Measurements from ENCODE around the gene PPIE. TPM values are rescaled to one million over a fixed set of nuclear protein-coding genes. Genes with fewer than 3 reads are reported as not detected.
"Not testable (repeated sequence)": the region's sequence is repeated elsewhere in the genome, so short reads cannot be mapped to it uniquely, and the experiment has no call there.

Gene PPIE
- total and polyA plus RNA-seq, 7 experiments from 2014 or later, result 52.3 to 119 (median 72.7) TPM

DNA sequence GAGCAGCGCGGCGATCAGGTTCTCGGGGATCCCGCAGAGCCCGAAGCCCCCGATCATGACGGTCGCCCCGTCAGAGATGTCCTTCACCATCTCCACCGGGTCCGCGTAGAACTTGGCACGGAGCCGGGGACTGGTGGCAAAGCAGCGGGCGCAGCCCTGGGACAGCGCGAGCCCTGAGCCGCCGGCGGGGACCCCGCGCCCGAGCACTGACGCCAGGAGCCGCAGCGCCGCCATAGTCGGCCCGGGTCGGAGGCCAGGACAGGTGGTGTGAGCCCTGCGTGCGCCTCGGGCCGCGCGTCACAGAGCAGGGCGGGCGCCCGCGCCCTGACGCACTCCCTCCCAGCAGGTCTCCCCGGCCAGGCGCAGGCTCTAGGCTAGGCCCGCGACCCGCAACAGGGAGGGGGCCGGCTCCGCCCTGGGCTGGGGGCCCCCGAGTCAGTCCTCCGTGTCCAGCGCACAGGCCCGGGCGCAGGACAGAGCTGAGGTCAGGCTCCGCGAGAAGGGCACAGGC is 32.4 kb downstream of the PPIE start, which contains the start of gene OXCT2:
TSS of gene OXCT2 (minus strand) at position 327 of the 511 bp plus-strand sequence. CDS start at position 234, 93 bp downstream.
- POLR2A ChIA-PET, result not testable (repeated sequence)
- H3K4me3 Mint-ChIP-seq, result peak within 1 kb of the TSS in 6 of 10 donors; percentile 36 to 72 (median 54)
- peak; percentile 19 for ATAC-seq

DNA sequence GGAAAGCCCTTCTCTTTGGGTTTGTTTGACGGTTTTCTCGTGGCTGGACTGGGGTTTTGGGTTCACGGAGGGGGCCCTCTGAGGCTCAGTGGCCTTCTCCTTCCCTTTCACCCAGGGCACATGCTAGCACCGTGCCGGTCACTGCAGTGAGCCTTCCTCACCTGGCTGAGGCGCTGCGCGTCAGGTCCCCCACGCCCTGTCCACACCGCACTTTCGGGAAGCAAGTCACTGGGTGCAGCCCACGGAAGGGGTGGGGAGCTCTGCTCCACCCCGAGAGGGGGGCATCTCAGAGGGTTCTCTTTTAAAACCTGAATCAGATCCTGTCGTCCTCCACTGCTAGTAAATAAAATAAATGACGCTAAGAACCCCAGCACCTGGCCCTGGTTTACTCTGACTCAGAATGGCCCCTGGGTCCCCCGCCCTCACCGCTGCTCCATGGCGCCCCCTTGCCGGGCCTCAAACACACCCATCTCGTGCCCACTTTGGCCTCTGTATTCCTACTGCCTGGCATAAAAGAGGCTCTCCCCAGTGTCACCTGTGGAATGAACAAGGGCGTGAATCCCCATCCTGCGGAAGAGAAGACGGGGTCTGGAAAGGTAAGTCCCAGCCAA is 34.8 kb downstream of the PPIE start:
- H3K36me3 Mint-ChIP-seq, CTCF ChIA-PET: not testable (repeated sequence)
- ATAC-seq, result peak; percentile 36

More for the DNA sequence above, 32.4 kb downstream of the PPIE start, which contains the start of gene OXCT2:
- H3K27me3 Mint-ChIP-seq; H3K9me3 ChIP-seq (ENCODE audit: control insufficient read depth in 2 of 3, low read length in 3 of 3); intact Hi-C loops (cut with micrococcal nuclease); CTCF ChIA-PET; H3K36me3 Mint-ChIP-seq; H3K27ac ChIP-seq (ENCODE audit: low read depth, low read length); H3K4me3 ChIP-seq (ENCODE audit: low read length); H3K4me1 Mint-ChIP-seq; H3K36me3 ChIP-seq (ENCODE audit: control insufficient read depth in 2 of 3, insufficient read depth in 3 of 3, low read length in 3 of 3); DNase-seq; H3K9me3 Mint-ChIP-seq; H3K4me1 ChIP-seq (ENCODE audit: control insufficient read depth in 2 of 2, insufficient read depth in 2 of 2, low read length in 2 of 2); H3K27me3 ChIP-seq (ENCODE audit: control insufficient read depth in 2 of 2, insufficient read depth in 2 of 2, low read length in 2 of 2): not testable (repeated sequence)
- peak within 1 kb of the TSS in 1 of 9 donors; percentile 27 for H3K27ac Mint-ChIP-seq

DNA sequence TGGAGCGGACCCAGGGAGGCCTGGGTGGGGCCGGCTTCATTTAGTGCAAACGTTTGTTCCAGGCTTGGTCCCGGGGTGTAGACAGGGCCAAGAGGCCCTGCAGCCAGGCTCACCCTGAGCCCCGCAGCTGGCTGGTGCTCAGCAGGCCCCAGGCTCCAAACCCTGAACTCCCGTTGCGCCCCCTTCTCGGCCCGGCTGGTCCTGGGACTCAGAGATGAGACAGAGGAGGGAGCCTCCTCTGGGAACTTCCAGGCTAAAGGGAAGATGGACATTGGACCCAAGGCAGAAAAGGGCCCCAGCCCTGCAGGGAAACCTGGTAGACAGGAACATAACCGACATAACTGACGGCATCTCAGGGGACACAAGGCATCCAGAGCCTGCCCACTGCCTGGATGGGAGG is 36.5 kb downstream of the PPIE start:
- H3K27me3 Mint-ChIP-seq; H3K4me1 ChIP-seq (ENCODE audit: control insufficient read depth in 2 of 2, insufficient read depth in 2 of 2, low read length in 2 of 2); H3K27me3 ChIP-seq (ENCODE audit: control insufficient read depth in 2 of 2, insufficient read depth in 2 of 2, low read length in 2 of 2); intact Hi-C loops (cut with micrococcal nuclease); CTCF ChIA-PET; H3K4me1 Mint-ChIP-seq; H3K4me3 ChIP-seq (ENCODE audit: low read length); H3K9me3 ChIP-seq (ENCODE audit: control insufficient read depth in 2 of 3, low read length in 3 of 3); H3K9me3 Mint-ChIP-seq; H3K27ac Mint-ChIP-seq; H3K4me3 Mint-ChIP-seq; ATAC-seq; POLR2A ChIA-PET; H3K27ac ChIP-seq (ENCODE audit: low read depth, low read length); H3K36me3 ChIP-seq (ENCODE audit: control insufficient read depth in 2 of 3, insufficient read depth in 3 of 3, low read length in 3 of 3); DNase-seq; H3K36me3 Mint-ChIP-seq: not testable (repeated sequence)

More for the DNA sequence above, 34.8 kb downstream of the PPIE start:
- DNase-seq; intact Hi-C loops (cut with micrococcal nuclease); POLR2A ChIA-PET; H3K27ac Mint-ChIP-seq; H3K4me3 Mint-ChIP-seq; H3K36me3 ChIP-seq (ENCODE audit: control insufficient read depth in 2 of 3, insufficient read depth in 3 of 3, low read length in 3 of 3); H3K9me3 ChIP-seq (ENCODE audit: control insufficient read depth in 2 of 3, low read length in 3 of 3); H3K4me3 ChIP-seq (ENCODE audit: low read length); H3K27me3 ChIP-seq (ENCODE audit: control insufficient read depth in 2 of 2, insufficient read depth in 2 of 2, low read length in 2 of 2); H3K4me1 ChIP-seq (ENCODE audit: control insufficient read depth in 2 of 2, insufficient read depth in 2 of 2, low read length in 2 of 2); H3K27ac ChIP-seq (ENCODE audit: low read depth, low read length); H3K9me3 Mint-ChIP-seq; H3K4me1 Mint-ChIP-seq; H3K27me3 Mint-ChIP-seq: not testable (repeated sequence)

DNA sequence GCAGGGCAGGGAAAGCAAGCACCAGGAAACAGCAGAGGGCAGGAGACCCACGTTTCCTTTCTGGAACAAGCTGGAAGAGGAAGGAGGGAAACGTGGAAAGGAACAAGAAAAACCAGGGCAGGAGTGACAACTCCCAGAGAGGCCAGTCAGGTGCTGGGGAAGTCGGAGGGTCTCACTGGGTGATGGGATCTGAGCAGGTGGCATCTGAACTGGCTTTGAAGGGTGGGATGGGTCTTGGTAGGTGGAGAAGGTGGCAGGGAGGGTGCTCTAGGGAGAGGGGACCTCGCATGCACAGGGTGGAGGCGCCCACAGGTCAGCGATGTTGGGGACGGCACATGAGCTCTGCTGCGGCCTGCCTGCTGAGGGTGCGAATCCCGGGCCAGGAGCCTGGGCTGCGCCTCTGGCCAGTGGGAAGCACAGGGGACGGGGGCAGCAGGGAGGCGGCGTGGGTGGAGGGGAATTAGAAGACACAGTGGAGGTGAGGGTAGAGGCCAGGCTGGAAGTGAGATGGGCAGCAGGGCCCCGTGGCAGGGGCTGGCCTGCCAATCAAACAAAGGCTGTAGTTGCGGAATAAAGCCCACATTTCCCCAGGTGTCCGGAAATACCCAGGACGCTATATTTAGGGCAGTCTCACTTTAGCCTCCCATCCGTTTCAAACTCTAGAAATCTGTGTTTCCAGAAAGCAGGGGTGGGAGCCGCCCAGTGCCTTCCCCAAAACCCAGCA is 37.2 kb downstream of the PPIE start:
- H3K9me3 ChIP-seq (ENCODE audit: control insufficient read depth in 2 of 3, low read length in 3 of 3); CTCF ChIA-PET; H3K4me3 Mint-ChIP-seq; H3K27me3 ChIP-seq (ENCODE audit: control insufficient read depth in 2 of 2, insufficient read depth in 2 of 2, low read length in 2 of 2); H3K36me3 Mint-ChIP-seq; H3K27ac Mint-ChIP-seq; H3K27ac ChIP-seq (ENCODE audit: low read depth, low read length); H3K27me3 Mint-ChIP-seq; DNase-seq; H3K4me3 ChIP-seq (ENCODE audit: low read length); POLR2A ChIA-PET; intact Hi-C loops (cut with micrococcal nuclease); ATAC-seq; H3K9me3 Mint-ChIP-seq; H3K36me3 ChIP-seq (ENCODE audit: control insufficient read depth in 2 of 3, insufficient read depth in 3 of 3, low read length in 3 of 3); H3K4me1 ChIP-seq (ENCODE audit: control insufficient read depth in 2 of 2, insufficient read depth in 2 of 2, low read length in 2 of 2); H3K4me1 Mint-ChIP-seq: not testable (repeated sequence)

DNA sequence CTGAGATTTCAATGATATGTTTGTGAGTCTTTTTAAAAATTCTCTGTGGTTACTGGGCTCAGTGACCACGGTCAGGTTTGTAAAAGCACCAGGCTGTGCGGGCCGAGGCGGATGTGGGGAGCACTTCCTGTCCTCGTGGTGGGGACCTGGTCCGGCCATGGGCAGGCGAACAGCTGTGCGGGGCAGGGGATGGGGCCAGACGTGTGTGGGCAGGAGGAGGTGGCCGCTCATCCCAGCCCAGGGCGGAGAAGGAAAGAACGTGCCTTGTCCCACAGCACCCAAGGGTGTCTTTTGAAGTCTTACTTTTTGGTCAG is 37.7 kb downstream of the PPIE start:
- Histone ChIP-seq H3K27me3 (ENCODE audit: control insufficient read depth in 2 of 2, insufficient read depth in 2 of 2, low read length in 2 of 2) (no peaks in the 10 kb centered on the region), H3K27ac (ENCODE audit: low read depth, low read length) (no peak overlapping the region), H3K4me3 (ENCODE audit: low read length) (no peak overlapping the region), H3K36me3 (ENCODE audit: control insufficient read depth in 2 of 3, insufficient read depth in 3 of 3, low read length in 3 of 3) (no peaks in the 10 kb centered on the region), H3K4me1 (ENCODE audit: control insufficient read depth in 2 of 2, insufficient read depth in 2 of 2, low read length in 2 of 2) (no peaks in the 10 kb centered on the region), H3K9me3 (ENCODE audit: control insufficient read depth in 2 of 3, low read length in 3 of 3) (no peaks in the 10 kb centered on the region)
- Mint-ChIP-seq H3K4me3 (no peak overlapping the region), H3K27ac (no peak overlapping the region), H3K9me3 (no peaks in the 10 kb centered on the region), H3K4me1 (peaks cover 0 to 1% (median 0%) of the 10 kb centered on the region in 7 donors), H3K36me3 (no peaks in the 10 kb centered on the region), H3K27me3 (peaks cover 0 to 5% (median 0%) of the 10 kb centered on the region in 5 donors)
- POLR2A ChIA-PET, result no interaction called here
- ATAC-seq (no peak), DNase-seq (no peak)
- CTCF ChIA-PET, result no interaction called here
- intact Hi-C loops (cut with micrococcal nuclease), result no loop called here

DNA sequence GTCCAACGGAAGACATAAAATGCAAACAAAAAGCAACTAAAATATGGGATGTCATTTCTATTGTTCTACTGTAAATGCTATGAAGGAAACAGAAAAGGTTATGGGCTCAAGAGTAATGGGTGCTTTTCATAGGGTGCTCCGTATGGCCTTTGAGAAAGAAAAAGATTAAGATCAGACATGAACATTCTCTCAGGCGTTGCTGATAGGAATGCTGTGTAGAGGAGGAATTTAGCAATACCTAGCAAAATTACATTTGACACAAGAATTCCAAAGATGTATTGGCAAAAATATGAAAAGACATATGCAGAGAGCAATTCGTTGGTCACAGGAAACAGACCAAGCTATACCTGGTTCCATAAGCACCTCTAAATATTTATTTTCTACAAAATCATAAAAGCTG is 38.2 kb downstream of the PPIE start:
- no peak overlapping the region for H3K4me3 Mint-ChIP-seq
- POLR2A ChIA-PET, result no interaction called here
- H3K4me1 Mint-ChIP-seq, result peaks cover 0 to 1% (median 0%) of the 10 kb centered on the region in 7 donors
- Histone ChIP-seq H3K9me3 (ENCODE audit: control insufficient read depth in 2 of 3, low read length in 3 of 3) (no peaks in the 10 kb centered on the region), H3K4me1 (ENCODE audit: control insufficient read depth in 2 of 2, insufficient read depth in 2 of 2, low read length in 2 of 2) (no peaks in the 10 kb centered on the region), H3K27me3 (ENCODE audit: control insufficient read depth in 2 of 2, insufficient read depth in 2 of 2, low read length in 2 of 2) (no peaks in the 10 kb centered on the region), H3K4me3 (ENCODE audit: low read length) (no peak overlapping the region), H3K36me3 (ENCODE audit: control insufficient read depth in 2 of 3, insufficient read depth in 3 of 3, low read length in 3 of 3) (no peaks in the 10 kb centered on the region), H3K27ac (ENCODE audit: low read depth, low read length) (no peak overlapping the region)
- H3K27me3 Mint-ChIP-seq, result peaks cover 0 to 5% (median 0%) of the 10 kb centered on the region in 5 donors
- no peak overlapping the region for H3K27ac Mint-ChIP-seq
- no peaks in the 10 kb centered on the region for H3K9me3 Mint-ChIP-seq
- CTCF ChIA-PET, result no interaction called here
- intact Hi-C loops (cut with micrococcal nuclease), result no loop called here
- ATAC-seq (no peak), DNase-seq (no peak)
- no peaks in the 10 kb centered on the region for H3K36me3 Mint-ChIP-seq

DNA sequence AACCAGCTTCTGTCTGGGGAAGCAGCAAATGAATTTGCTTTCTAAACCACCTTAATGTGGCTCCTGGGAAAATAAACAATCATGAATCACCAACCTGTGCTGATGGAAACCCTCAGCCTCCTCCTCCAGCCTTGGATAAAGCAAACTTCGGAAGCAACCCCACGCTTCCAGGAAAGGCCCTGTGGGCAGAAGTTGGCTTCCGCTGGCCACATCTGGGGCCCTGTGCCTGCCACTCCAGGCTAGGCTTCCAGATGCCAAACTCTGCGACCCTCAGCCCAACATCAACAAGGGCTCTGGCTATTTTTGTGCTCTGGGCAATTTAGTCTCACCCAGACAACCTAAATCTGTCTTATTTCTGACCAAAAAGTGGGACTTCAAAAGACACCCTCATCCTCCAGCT is 38.6 kb downstream of the PPIE start:
- H3K4me1 Mint-ChIP-seq, result peaks cover 0 to 1% (median 0%) of the 10 kb centered on the region in 7 donors
- no peak for ATAC-seq
- POLR2A ChIA-PET, result no interaction called here

More for the DNA sequence above, 38.6 kb downstream of the PPIE start:
- Histone ChIP-seq H3K4me1 (ENCODE audit: control insufficient read depth in 2 of 2, insufficient read depth in 2 of 2, low read length in 2 of 2) (no peaks in the 10 kb centered on the region), H3K4me3 (ENCODE audit: low read length) (no peak overlapping the region), H3K27me3 (ENCODE audit: control insufficient read depth in 2 of 2, insufficient read depth in 2 of 2, low read length in 2 of 2) (no peaks in the 10 kb centered on the region), H3K9me3 (ENCODE audit: control insufficient read depth in 2 of 3, low read length in 3 of 3) (no peaks in the 10 kb centered on the region), H3K36me3 (ENCODE audit: control insufficient read depth in 2 of 3, insufficient read depth in 3 of 3, low read length in 3 of 3) (no peaks in the 10 kb centered on the region), H3K27ac (ENCODE audit: low read depth, low read length) (no peak overlapping the region)
- intact Hi-C loops (cut with micrococcal nuclease), result no loop called here
- no peak overlapping the region for H3K4me3 Mint-ChIP-seq
- no peak for DNase-seq
- H3K36me3 Mint-ChIP-seq, result no peaks in the 10 kb centered on the region
- H3K27ac Mint-ChIP-seq, result no peak overlapping the region
- CTCF ChIA-PET, result no interaction called here
- H3K9me3 Mint-ChIP-seq, result no peaks in the 10 kb centered on the region
- H3K27me3 Mint-ChIP-seq, result peaks cover 0 to 5% (median 0%) of the 10 kb centered on the region in 5 donors
